ENCODE data around the gene CHMP6. TPM values are rescaled to one million over a fixed set of nuclear protein-coding genes. Genes with fewer than 3 reads are reported as not detected.

The CHMP6 gene
- total RNA-seq, 5 donors from 2014 or later (not counting 1 experiment from before 2014, with no cell fraction given) = 25.0 to 48.9 (median 43.2) TPM

DNA sequence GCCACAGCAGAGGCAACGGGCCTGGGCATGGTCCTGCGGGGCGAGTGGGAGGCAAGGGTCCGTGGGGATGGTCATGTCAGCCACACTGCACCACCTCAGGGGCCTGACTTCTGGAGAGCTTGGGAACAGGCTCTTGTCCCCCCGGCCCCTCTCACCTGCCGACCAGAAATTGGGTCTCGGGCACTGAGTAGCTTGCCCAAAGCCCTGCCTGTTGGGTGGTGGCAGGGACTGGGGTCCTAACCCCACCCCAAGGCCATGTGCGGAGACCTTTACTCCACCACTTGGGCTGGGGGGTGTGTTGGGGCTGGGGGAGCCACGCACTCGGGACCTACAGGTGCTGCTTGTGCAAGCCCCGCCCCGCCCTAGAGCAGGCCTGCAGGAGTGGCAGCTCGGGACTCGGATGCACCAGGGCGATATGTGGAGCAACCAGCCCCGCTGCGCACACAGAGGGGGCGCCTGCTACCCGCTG, 24.2 kb upstream of the CHMP6 start:
- Mint-ChIP-seq H3K9me3 (no peaks in the 10 kb centered on the region), H3K27ac (no peak overlapping the region), H3K36me3 (peaks cover 10% of the 10 kb centered on the region), H3K4me1 (peaks cover 5 to 11% (median 6%) of the 10 kb centered on the region in 3 donors), H3K4me3 (no peak overlapping the region), H3K27me3 (no peaks in the 10 kb centered on the region)
- no peaks in the 10 kb centered on the region for H3K9me3 ChIP-seq
- CTCF ChIA-PET = no interaction called here
- H3K27ac ChIP-seq (ENCODE audit: low read length) = no peak overlapping the region
- POLR2A ChIA-PET = no interaction called here
- 98% methylated on average over 13 of the region's 19 CpGs for WGBS (ENCODE audit: insufficient coverage)
- H3K36me3 ChIP-seq (ENCODE audit: control insufficient read depth in 2 of 2, extremely low read depth in 1 of 2, insufficient read depth in 1 of 2, low read length in 1 of 2) = peaks cover 6 to 18% of the 10 kb centered on the region in 2 donors
- no peak overlapping the region for H3K4me3 ChIP-seq (ENCODE audit: control insufficient read depth in 1 of 2, extremely low read depth in 1 of 2, low read length in 1 of 2)
- ATAC-seq (replicated peaks in 1 of 4) (no peak), DNase-seq (no peak)
- peaks cover 0 to 27% of the 10 kb centered on the region in 2 experiments for H3K4me1 ChIP-seq (ENCODE audit: control insufficient read depth in 1 of 2, extremely low read depth in 1 of 2, insufficient read depth in 2 of 2, low read length in 2 of 2)
- peaks cover 0 to 19% of the 10 kb centered on the region in 2 experiments for H3K27me3 ChIP-seq (replicated peaks in 1 of 2; ENCODE audit: control insufficient read depth in 2 of 2, extremely low read depth in 1 of 2, insufficient read depth in 2 of 2, low read length in 1 of 2)

DNA sequence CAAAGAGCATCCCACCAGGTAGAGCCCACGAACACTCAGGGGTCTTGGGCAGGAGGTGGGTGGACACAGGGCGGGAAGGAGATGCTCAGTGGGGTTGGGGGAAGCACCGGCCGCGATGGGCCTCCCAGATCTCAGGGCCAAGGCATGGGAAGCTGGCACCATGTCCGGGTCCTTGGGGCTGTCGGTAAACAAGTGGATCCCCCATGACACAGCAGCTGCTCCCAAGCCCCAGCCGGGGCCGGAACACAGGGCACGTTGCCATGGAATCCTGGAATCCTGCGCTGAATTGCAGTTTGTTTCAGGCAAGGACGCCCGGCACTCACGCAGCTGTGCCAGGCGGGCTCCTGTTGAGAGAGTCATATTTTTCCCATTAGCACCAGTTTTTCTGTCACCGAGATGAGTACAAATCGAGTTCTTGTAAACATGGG, 23.0 kb upstream of the CHMP6 start:
- Histone ChIP-seq H3K36me3 (ENCODE audit: control insufficient read depth in 2 of 2, extremely low read depth in 1 of 2, insufficient read depth in 1 of 2, low read length in 1 of 2) (peaks cover 6 to 18% of the 10 kb centered on the region in 2 donors), H3K4me1 (ENCODE audit: control insufficient read depth in 1 of 2, extremely low read depth in 1 of 2, insufficient read depth in 2 of 2, low read length in 2 of 2) (peaks cover 0 to 27% of the 10 kb centered on the region in 2 experiments), H3K9me3 (no peaks in the 10 kb centered on the region), H3K4me3 (ENCODE audit: control insufficient read depth in 1 of 2, extremely low read depth in 1 of 2, low read length in 1 of 2) (no peak overlapping the region), H3K27ac (ENCODE audit: low read length) (no peak overlapping the region), H3K27me3 (replicated peaks in 1 of 2; ENCODE audit: control insufficient read depth in 2 of 2, extremely low read depth in 1 of 2, insufficient read depth in 2 of 2, low read length in 1 of 2) (peaks cover 0 to 23% of the 10 kb centered on the region in 2 experiments)
- ATAC-seq (replicated peaks in 1 of 4) (no peak), DNase-seq (no peak)
- no peak overlapping the region for H3K4me3 Mint-ChIP-seq
- 92% methylated on average over 15 of the region's 17 CpGs for WGBS (ENCODE audit: insufficient coverage)
- H3K9me3 Mint-ChIP-seq = no peaks in the 10 kb centered on the region
- H3K4me1 Mint-ChIP-seq = peaks cover 5 to 11% (median 6%) of the 10 kb centered on the region in 3 donors
- H3K27ac Mint-ChIP-seq = peak overlapping the region; percentile 55 to 73
- ChIA-PET POLR2A (no interaction called here), CTCF (interaction anchor here in 1 of 2 donors (0.7 kb wide), 1 partner anchor 769 kb away, joined by 4 read pairs; no protein-coding TSS in a partner anchor)
- H3K27me3 Mint-ChIP-seq = no peaks in the 10 kb centered on the region
- H3K36me3 Mint-ChIP-seq = peaks cover 10% of the 10 kb centered on the region

DNA sequence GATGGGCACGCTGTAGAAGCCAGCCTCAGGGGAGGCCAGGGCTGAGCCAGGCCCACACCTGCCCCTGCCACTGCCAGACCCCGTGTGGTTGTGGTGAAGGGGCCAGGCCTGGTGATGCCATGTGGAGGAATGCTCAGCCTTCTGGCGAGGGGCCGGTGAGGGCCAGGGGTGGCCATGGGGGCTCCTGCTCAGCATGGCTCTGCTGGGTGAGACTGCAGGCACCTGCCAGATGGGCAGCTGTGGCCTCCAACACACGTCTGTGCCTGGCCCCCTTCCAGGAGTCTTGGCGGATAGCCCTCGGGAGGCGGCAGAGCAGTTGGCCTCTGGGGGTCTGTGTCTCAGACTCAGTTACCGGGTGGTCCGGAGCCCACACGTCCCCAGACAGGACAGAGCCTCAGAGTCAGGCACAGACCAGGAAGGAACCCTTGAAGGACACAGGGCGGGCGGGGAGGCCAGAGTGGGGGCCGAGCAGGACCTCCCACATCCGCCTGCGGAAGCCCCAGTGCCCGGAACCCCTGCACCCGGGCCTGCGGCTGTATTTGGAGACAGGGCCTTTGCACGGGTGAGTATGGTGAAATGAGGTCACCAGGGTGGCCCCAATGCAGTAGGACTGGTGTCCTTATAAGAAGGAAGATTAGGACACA, 22.5 kb upstream of the CHMP6 start:
- Mint-ChIP-seq H3K4me1 (peaks cover 5 to 11% (median 6%) of the 10 kb centered on the region in 3 donors), H3K36me3 (peaks cover 10% of the 10 kb centered on the region), H3K27me3 (no peaks in the 10 kb centered on the region), H3K9me3 (no peaks in the 10 kb centered on the region), H3K4me3 (no peak overlapping the region), H3K27ac (peak overlapping the region; percentile 55 to 73)
- no peak overlapping the region for H3K27ac ChIP-seq (ENCODE audit: low read length)
- peaks cover 6 to 17% of the 10 kb centered on the region in 2 donors for H3K36me3 ChIP-seq (ENCODE audit: control insufficient read depth in 2 of 2, extremely low read depth in 1 of 2, insufficient read depth in 1 of 2, low read length in 1 of 2)
- ChIA-PET CTCF (no interaction called here), POLR2A (no interaction called here)
- H3K4me1 ChIP-seq (ENCODE audit: control insufficient read depth in 1 of 2, extremely low read depth in 1 of 2, insufficient read depth in 2 of 2, low read length in 2 of 2) = peaks cover 0 to 27% of the 10 kb centered on the region in 2 experiments
- 60% methylated on average over 18 of the region's 20 CpGs for WGBS (ENCODE audit: insufficient coverage)
- no peaks in the 10 kb centered on the region for H3K9me3 ChIP-seq
- no peak for DNase-seq
- no peak for ATAC-seq (replicated peaks in 1 of 4)
- H3K27me3 ChIP-seq (replicated peaks in 1 of 2; ENCODE audit: control insufficient read depth in 2 of 2, extremely low read depth in 1 of 2, insufficient read depth in 2 of 2, low read length in 1 of 2) = peaks cover 0 to 25% of the 10 kb centered on the region in 2 experiments
- H3K4me3 ChIP-seq (ENCODE audit: control insufficient read depth in 1 of 2, extremely low read depth in 1 of 2, low read length in 1 of 2) = no peak overlapping the region

DNA sequence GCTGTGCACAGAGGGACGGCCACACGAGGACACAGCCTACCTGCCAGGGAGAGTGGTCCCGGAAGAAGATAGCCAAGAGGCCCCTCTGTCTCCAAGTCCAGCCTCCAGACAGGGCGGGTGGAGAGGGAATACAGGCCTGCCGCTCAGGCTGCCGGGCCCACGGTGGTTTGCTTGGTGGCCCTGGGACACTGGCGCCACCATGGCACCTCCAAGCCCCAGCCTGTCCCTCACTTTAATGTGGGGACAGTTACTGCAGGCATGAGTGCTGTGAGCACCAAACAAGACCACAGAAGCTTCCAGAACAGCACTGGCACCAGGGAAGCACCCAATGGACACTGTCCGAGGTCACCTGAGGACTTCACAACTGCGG, 22.0 kb upstream of the CHMP6 start:
- CTCF ChIA-PET = interaction anchor here in 1 of 2 donors (1.0 kb wide), 1 partner anchor 543 kb away, joined by 3 read pairs; no protein-coding TSS in a partner anchor
- no peak overlapping the region for H3K4me3 Mint-ChIP-seq
- Histone ChIP-seq H3K27ac (ENCODE audit: low read length) (no peak overlapping the region), H3K4me1 (ENCODE audit: control insufficient read depth in 1 of 2, extremely low read depth in 1 of 2, insufficient read depth in 2 of 2, low read length in 2 of 2) (peaks cover 0 to 27% of the 10 kb centered on the region in 2 experiments), H3K27me3 (replicated peaks in 1 of 2; ENCODE audit: control insufficient read depth in 2 of 2, extremely low read depth in 1 of 2, insufficient read depth in 2 of 2, low read length in 1 of 2) (peaks cover 0 to 28% of the 10 kb centered on the region in 2 experiments), H3K4me3 (ENCODE audit: control insufficient read depth in 1 of 2, extremely low read depth in 1 of 2, low read length in 1 of 2) (no peak overlapping the region), H3K9me3 (no peaks in the 10 kb centered on the region), H3K36me3 (ENCODE audit: control insufficient read depth in 2 of 2, extremely low read depth in 1 of 2, insufficient read depth in 1 of 2, low read length in 1 of 2) (peaks cover 6 to 12% of the 10 kb centered on the region in 2 donors)
- H3K4me1 Mint-ChIP-seq = peaks cover 5 to 11% (median 6%) of the 10 kb centered on the region in 3 donors
- H3K9me3 Mint-ChIP-seq = no peaks in the 10 kb centered on the region
- DNase-seq = no peak
- WGBS (ENCODE audit: insufficient coverage) = 89% methylated on average over 6 of the region's 10 CpGs
- H3K36me3 Mint-ChIP-seq = peaks cover 5% of the 10 kb centered on the region
- POLR2A ChIA-PET = no interaction called here
- ATAC-seq (replicated peaks in 1 of 4) = no peak
- H3K27me3 Mint-ChIP-seq = peaks cover 3% of the 10 kb centered on the region in 2 donors
- no peak overlapping the region for H3K27ac Mint-ChIP-seq

DNA sequence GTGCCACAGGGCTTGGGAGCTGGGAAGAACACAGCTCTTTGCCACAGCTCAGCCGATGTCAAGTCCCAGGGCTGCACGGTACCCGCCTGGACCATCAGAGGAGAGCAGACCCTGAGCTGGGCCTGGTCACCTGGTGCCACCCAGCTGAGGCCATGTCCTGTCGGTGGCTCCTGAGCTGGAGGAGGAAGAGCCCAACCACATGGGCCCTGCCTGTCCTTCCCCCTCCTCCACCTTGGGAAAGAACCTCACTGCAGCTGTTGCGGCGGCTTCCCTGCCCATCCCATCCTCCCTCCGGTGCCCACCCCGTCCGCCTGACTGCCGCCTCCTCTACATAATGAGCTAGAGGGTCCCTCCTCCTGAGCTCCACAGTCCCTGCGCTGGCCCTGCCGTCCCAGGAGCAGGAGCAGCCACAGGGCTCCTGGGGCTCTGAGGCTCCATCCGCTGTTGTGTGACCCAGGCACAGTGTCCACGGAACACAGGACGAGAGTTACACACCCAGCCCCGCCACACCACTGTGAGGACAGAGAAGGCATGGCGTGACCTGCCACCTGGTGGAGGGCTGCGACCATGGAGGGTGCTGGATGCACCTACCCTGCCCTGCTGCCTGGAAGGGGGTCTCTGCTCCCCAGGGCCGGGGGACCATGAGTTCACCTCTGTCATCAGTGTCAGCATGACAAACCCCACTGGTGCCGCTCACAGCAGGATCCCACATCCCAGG, 21.4 kb upstream of the CHMP6 start:
- Mint-ChIP-seq H3K36me3 (peaks cover 4% of the 10 kb centered on the region), H3K4me3 (peak overlapping the region in 1 of 3 donors; percentile 29), H3K27me3 (peaks cover 4 to 5% of the 10 kb centered on the region in 2 donors), H3K27ac (no peak overlapping the region), H3K4me1 (peaks cover 5 to 11% (median 6%) of the 10 kb centered on the region in 3 donors), H3K9me3 (no peaks in the 10 kb centered on the region)
- DNase-seq (peak in 27 of 35 experiments; percentile 15 to 53 (median 32)), ATAC-seq (replicated peaks in 1 of 4) (peak; percentile 37 to 72 (median 60))
- H3K9me3 ChIP-seq = no peaks in the 10 kb centered on the region
- H3K27ac ChIP-seq (ENCODE audit: low read length) = no peak overlapping the region
- H3K36me3 ChIP-seq (ENCODE audit: control insufficient read depth in 2 of 2, extremely low read depth in 1 of 2, insufficient read depth in 1 of 2, low read length in 1 of 2) = peaks cover 6 to 7% of the 10 kb centered on the region in 2 donors
- ChIA-PET POLR2A (no interaction called here), CTCF (interaction anchor here in 1 of 2 donors (1.0 kb wide), 1 partner anchor 543 kb away, joined by 3 read pairs; no protein-coding TSS in a partner anchor)
- no peak overlapping the region for H3K4me3 ChIP-seq (ENCODE audit: control insufficient read depth in 1 of 2, extremely low read depth in 1 of 2, low read length in 1 of 2)
- H3K4me1 ChIP-seq (ENCODE audit: control insufficient read depth in 1 of 2, extremely low read depth in 1 of 2, insufficient read depth in 2 of 2, low read length in 2 of 2) = peaks cover 0 to 27% of the 10 kb centered on the region in 2 experiments
- peaks cover 0 to 31% of the 10 kb centered on the region in 2 experiments for H3K27me3 ChIP-seq (replicated peaks in 1 of 2; ENCODE audit: control insufficient read depth in 2 of 2, extremely low read depth in 1 of 2, insufficient read depth in 2 of 2, low read length in 1 of 2)
- 40% methylated on average over 18 of the region's 20 CpGs for WGBS (ENCODE audit: insufficient coverage)
